OCI-LY3 (cell line): ENCODE results near the gene SEC16A.

Experiments used
- H2AFZ ChIP-seq: fragments of 200-600, 300-600 bp; shearing (Covaris generic); 2 replicates; pipeline ENCODE4 v1.6.0; 2014; ENCODE audit warnings: antibody characterized with exemption, low read depth, low read length
- H3K27ac ChIP-seq: fragments of 200-600, 300-600 bp; sonication (generic); 2 replicates; pipeline ENCODE4 v1.5.1; 2014; ENCODE audit warnings: mild to moderate bottlenecking, low read length, moderate library complexity, mixed read lengths
- H3K27me3 ChIP-seq: fragments of 200-600, 300-600 bp; sonication (generic); 2 replicates; pipeline ENCODE4 v1.6.1; 2014; ENCODE audit warnings: low read depth, low read length, mixed read lengths
- H3K36me3 ChIP-seq: fragments of 200-600, 300-600 bp; sonication (generic); replicated peaks from 2 replicates; pipeline ENCODE3; 2014; ENCODE audit warnings: low read depth, low read length, mixed read lengths
- H3K4me1 ChIP-seq: fragments of 300-600, 200-600 bp; sonication (generic); 2 replicates; pipeline ENCODE4 v1.6.1; 2014; ENCODE audit warnings: low read length, mixed read lengths
- H3K4me2 ChIP-seq: fragments of 200-600, 300-600 bp; sonication (generic); 2 replicates; pipeline ENCODE4 v1.6.1; 2014; ENCODE audit warnings: low read length, mixed read lengths
- H3K4me3 ChIP-seq: fragments of 300-600, 200-600 bp; sonication (generic); 2 replicates; pipeline ENCODE4 v1.5.1; 2014; ENCODE audit warnings: antibody characterized with exemption, mild to moderate bottlenecking, low read length, moderate library complexity
- H3K79me2 ChIP-seq: fragments of 300-600, 200-600 bp; shearing (Covaris generic); 2 replicates; pipeline ENCODE4 v1.6.1; 2014; ENCODE audit warnings: mild to moderate bottlenecking, low read length, mixed read lengths
- H3K9ac ChIP-seq: fragments of 300-600, 200-600 bp; shearing (Covaris generic); 2 replicates; pipeline ENCODE4 v1.6.0; 2014; ENCODE audit warnings: mild to moderate bottlenecking, low read length, moderate library complexity
- H3K9me3 ChIP-seq: fragments of 200-600, 300-600 bp; shearing (Covaris generic); 2 replicates; pipeline ENCODE4 v1.6.1; 2014; ENCODE audit warnings: low read length, mixed read lengths; ENCODE audit not compliant: insufficient read depth
- H4K20me1 ChIP-seq: fragments of 200-600, 300-600 bp; sonication (generic); 2 replicates; pipeline ENCODE4 v1.6.1; 2016; ENCODE audit warnings: low read length, mixed read lengths; ENCODE audit not compliant: insufficient read depth
- EZH2phosphoT487 ChIP-seq: fragments of 200-600 bp; shearing (Covaris generic); IDR thresholded peaks from 2 replicates; pipeline ENCODE4 v1.6.1; 2018; ENCODE audit warnings: antibody characterized with exemption, mixed run types, low read depth
- TF ChIP-seq, protein P1 (sequence below): fragments of 200-600, 300-600 bp; sonication (generic); IDR thresholded peaks from 2 replicates; pipeline ENCODE4 v1.5.1; 2014; ENCODE audit warnings: antibody characterized with exemption, low read length, low read depth

Gene SEC16A

DNA sequence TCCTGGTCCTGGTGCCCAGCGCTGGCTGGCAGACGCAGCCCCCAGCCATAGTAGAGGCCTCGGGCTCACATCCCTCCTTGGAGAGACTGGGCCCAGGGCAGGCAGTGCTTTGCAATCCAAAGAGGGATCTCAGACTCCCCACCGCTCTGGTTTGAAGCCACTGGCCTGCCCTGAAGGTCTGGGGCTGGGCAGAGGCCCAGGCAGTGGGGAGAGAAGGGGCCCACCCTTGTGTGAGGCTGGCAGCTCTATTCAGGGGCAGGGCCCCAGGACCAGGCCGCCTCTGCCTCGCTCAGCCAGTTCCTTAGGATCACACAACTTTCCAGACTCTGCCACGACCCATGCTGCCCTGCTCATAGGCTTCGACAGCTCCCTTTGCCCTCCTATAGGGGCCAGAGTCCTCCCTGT is 10.7 kb upstream of the SEC16A start:
- H3K4me2 ChIP-seq, result no peak overlapping the region

DNA sequence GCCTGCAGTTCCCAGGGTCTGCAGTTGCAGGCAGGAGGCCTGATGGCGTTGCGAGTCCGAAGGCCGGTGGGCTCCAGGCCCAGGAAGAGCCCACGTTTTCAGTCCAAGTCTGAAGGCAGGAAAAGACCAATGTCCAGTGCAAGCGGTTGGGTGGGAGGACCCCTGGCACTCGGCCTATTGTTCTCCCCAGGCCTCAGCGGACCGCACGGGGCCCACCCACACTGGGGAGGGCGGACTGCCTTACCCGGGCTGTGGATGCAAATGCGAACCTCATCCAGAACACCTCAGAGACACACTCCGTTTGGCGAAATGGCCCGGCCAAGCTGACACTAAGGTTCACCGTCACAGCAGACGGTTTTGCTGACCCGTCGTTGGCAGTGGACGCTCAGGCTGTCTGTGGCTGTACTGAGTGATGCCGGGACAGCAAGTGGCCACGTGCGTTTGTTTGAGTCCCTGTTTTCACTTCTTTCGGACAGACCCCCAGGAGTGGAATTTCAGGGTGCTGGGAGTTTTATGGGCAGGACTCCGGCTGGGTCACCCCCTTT is 10.2 kb upstream of the SEC16A start:
- Histone ChIP-seq H3K4me1 (no peaks in the 10 kb centered on the region), H3K4me3 (no peak overlapping the region), H3K27ac (no peak overlapping the region), H3K9ac (no peak overlapping the region), H3K9me3 (no peaks in the 10 kb centered on the region), H4K20me1 (no peaks in the 10 kb centered on the region), H3K36me3 (peaks cover 21% of the 10 kb centered on the region), H3K4me2 (no peak overlapping the region), H3K27me3 (0 out of 2 replicates have a peak, but pooled peaks cover 3% of the 10 kb centered on the region), H2AFZ (no peak overlapping the region), H3K79me2 (no peaks in the 10 kb centered on the region)
- TF ChIP-seq, protein P1, sequence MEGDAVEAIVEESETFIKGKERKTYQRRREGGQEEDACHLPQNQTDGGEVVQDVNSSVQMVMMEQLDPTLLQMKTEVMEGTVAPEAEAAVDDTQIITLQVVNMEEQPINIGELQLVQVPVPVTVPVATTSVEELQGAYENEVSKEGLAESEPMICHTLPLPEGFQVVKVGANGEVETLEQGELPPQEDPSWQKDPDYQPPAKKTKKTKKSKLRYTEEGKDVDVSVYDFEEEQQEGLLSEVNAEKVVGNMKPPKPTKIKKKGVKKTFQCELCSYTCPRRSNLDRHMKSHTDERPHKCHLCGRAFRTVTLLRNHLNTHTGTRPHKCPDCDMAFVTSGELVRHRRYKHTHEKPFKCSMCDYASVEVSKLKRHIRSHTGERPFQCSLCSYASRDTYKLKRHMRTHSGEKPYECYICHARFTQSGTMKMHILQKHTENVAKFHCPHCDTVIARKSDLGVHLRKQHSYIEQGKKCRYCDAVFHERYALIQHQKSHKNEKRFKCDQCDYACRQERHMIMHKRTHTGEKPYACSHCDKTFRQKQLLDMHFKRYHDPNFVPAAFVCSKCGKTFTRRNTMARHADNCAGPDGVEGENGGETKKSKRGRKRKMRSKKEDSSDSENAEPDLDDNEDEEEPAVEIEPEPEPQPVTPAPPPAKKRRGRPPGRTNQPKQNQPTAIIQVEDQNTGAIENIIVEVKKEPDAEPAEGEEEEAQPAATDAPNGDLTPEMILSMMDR, result no peak
- no peak for TF ChIP-seq EZH2phosphoT487

More for the DNA sequence above, 10.7 kb upstream of the SEC16A start:
- Histone ChIP-seq H3K27me3 (no peaks in the 10 kb centered on the region), H3K27ac (no peak overlapping the region), H4K20me1 (no peaks in the 10 kb centered on the region), H3K4me3 (no peak overlapping the region), H2AFZ (no peak overlapping the region), H3K4me1 (no peaks in the 10 kb centered on the region), H3K36me3 (peaks cover 21% of the 10 kb centered on the region), H3K9ac (no peak overlapping the region), H3K79me2 (no peaks in the 10 kb centered on the region), H3K9me3 (no peaks in the 10 kb centered on the region)
- TF ChIP-seq, protein P1, result no peak
- TF ChIP-seq EZH2phosphoT487, result no peak

DNA sequence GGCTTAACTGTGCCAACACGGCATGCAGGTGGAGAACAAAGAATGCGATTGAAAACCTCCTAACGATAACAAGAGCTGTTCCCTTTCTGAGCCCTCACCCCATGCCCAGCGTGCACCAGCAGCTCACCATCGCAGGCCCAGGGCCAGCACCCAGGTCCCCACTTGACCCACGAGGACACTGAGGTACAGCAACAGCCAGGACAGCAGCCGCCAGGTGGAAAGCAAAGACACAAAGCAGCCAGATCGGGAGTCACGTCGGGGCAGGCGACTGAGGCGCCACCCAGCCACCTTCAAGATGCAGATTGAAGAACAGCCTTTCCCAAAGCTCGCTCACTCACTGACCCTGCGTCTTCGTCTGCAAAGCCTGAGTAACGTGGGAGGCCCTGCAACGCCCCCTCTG is 6.9 kb upstream of the SEC16A start:
- Histone ChIP-seq H3K27ac (no peak overlapping the region), H3K9ac (no peak overlapping the region), H3K36me3 (no peaks in the 10 kb centered on the region), H3K79me2 (no peaks in the 10 kb centered on the region), H3K9me3 (no peaks in the 10 kb centered on the region), H2AFZ (no peak overlapping the region), H3K4me1 (peaks cover under 1% of the 10 kb centered on the region; the same call in 1 of the 2 replicates), H3K4me3 (no peak overlapping the region), H3K27me3 (peaks cover 15% of the 10 kb centered on the region), H3K4me2 (no peak overlapping the region), H4K20me1 (no peaks in the 10 kb centered on the region)
- TF ChIP-seq, protein P1, result no peak
- no peak for TF ChIP-seq EZH2phosphoT487

DNA sequence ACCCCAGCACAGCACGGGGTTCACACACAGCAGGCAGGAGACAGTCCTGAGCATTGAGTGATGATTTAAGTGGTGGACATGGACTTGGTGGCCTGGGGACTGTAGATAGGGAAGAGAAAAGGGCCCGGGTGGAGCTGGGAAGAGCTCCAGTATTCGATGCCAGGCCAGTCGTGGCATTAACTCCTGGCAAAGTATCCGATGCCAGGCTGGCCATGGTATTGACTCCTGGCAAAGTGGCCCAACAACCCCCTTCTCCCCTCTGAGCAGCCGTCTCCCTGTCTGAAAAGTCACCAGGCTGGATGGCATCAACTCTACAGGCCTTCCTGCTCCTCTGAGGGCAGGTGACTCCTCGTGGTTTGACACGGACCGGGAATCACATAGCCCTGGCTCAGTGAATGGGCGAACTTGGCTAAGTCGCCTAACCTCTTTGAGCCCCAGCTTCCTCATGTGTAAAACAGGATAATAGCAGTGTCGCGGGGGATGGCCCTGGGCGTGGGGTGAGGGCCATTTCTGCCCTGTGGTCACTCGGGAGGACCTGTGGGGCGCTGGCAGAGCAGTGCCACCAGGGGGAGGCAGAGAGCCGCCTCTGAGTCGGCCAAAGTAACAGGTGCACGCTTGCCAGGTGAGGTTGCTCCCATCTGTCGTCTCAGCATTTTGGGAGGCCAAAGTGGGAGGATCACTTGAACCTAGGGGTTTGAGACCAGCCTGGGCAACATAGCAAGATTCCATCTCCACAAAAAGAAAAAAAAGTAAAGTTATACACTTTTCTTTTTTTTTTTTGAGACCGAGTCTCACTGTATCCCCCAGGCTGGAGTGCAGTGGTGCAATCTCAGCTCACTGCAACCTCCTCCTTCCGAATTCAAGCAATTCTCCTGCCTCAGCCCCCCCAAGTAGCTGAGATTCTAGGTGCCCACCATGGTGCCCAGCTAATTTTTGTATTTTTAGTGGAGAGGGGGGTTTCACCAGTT is 5.7 kb upstream of the SEC16A start:
- Histone ChIP-seq H3K9me3 (no peaks in the 10 kb centered on the region), H2AFZ (no peak overlapping the region), H3K36me3 (no peaks in the 10 kb centered on the region), H4K20me1 (no peaks in the 10 kb centered on the region), H3K79me2 (no peaks in the 10 kb centered on the region), H3K27me3 (peaks cover 15% of the 10 kb centered on the region), H3K4me1 (peaks cover 7% of the 10 kb centered on the region; the same call in 1 of the 2 replicates), H3K4me2 (no peak overlapping the region), H3K27ac (no peak overlapping the region), H3K4me3 (no peak overlapping the region), H3K9ac (no peak overlapping the region)
- TF ChIP-seq, protein P1, result peak; percentile 93
- TF ChIP-seq EZH2phosphoT487, result no peak
